ENCODE data around the gene FYN.

The FYN gene

GRCh38 chr6:111802720-111803330 lies 70.4 kb downstream of the FYN start:
- H3K27me3 ChIP-seq (ENCODE audit: control insufficient read depth, low read length), result no peaks in the 10 kb centered on the region
- no peaks in the 10 kb centered on the region for H3K79me2 ChIP-seq (ENCODE audit: control insufficient read depth, low read length)
- H3K27ac ChIP-seq (ENCODE audit: low read depth, low read length), result no peak overlapping the region
- no peak overlapping the region for H3K4me3 ChIP-seq (ENCODE audit: low read length)
- no peaks in the 10 kb centered on the region for H3K9me3 ChIP-seq (ENCODE audit: control insufficient read depth, insufficient read depth, low read length)
- no peaks in the 10 kb centered on the region for H3K4me1 ChIP-seq (ENCODE audit: control insufficient read depth, low read length)
- no peaks in the 10 kb centered on the region for H3F3A ChIP-seq (ENCODE audit: control insufficient read depth, insufficient read depth)
- TF ChIP-seq EZH2phosphoT487 (IDR thresholded peaks at IDR 0.05; ENCODE audit: borderline replicate concordance, low read length) (no peak), CTCF (IDR thresholded peaks at IDR 0.05; ENCODE audit: low read depth, low read length, poor library complexity, severe bottlenecking) (no peak)
- H3K36me3 ChIP-seq (ENCODE audit: control insufficient read depth, low read length), result no peaks in the 10 kb centered on the region
- no peaks in the 10 kb centered on the region for H4K20me1 ChIP-seq (ENCODE audit: control insufficient read depth, insufficient read depth, low read depth, low read length)
- no peaks in the 10 kb centered on the region for H3K9me2 ChIP-seq (replicated peaks; ENCODE audit: control insufficient read depth, low read length)
- no peak overlapping the region for H3K4me2 ChIP-seq (ENCODE audit: low read length)

DNA sequence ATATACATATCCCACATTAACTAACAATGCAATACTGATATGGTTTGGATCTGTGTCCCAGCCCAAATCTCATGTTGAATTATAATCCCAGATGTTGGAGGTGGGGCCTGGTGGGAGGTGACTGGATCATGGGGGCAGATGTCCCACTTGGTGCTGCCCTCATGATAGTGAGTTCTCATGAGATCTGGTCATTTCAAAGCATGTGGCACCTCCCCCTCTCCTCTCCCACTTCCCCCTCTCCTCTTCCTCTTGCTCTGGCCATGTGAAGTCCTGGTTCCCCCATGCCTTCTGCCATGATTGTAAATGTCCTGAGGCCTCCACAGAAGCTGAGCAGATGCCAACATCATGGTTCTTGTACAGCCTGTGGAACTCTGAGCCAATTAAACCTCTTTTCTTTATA lies 71.2 kb downstream of the FYN start:
- Histone ChIP-seq H3K4me1 (ENCODE audit: control insufficient read depth, low read length) (no peaks in the 10 kb centered on the region), H3K27ac (ENCODE audit: low read depth, low read length) (no peak overlapping the region), H4K20me1 (ENCODE audit: control insufficient read depth, insufficient read depth, low read depth, low read length) (no peaks in the 10 kb centered on the region), H3K4me3 (ENCODE audit: low read length) (no peak overlapping the region), H3F3A (ENCODE audit: control insufficient read depth, insufficient read depth) (no peaks in the 10 kb centered on the region), H3K9me2 (replicated peaks; ENCODE audit: control insufficient read depth, low read length) (no peaks in the 10 kb centered on the region), H3K27me3 (ENCODE audit: control insufficient read depth, low read length) (no peaks in the 10 kb centered on the region), H3K4me2 (ENCODE audit: low read length) (no peak overlapping the region), H3K36me3 (ENCODE audit: control insufficient read depth, low read length) (no peaks in the 10 kb centered on the region), H3K79me2 (ENCODE audit: control insufficient read depth, low read length) (no peaks in the 10 kb centered on the region), H3K9me3 (ENCODE audit: control insufficient read depth, insufficient read depth, low read length) (no peaks in the 10 kb centered on the region)
- TF ChIP-seq EZH2phosphoT487 (IDR thresholded peaks at IDR 0.05; ENCODE audit: borderline replicate concordance, low read length) (no peak), CTCF (IDR thresholded peaks at IDR 0.05; ENCODE audit: low read depth, low read length, poor library complexity, severe bottlenecking) (no peak)

DNA sequence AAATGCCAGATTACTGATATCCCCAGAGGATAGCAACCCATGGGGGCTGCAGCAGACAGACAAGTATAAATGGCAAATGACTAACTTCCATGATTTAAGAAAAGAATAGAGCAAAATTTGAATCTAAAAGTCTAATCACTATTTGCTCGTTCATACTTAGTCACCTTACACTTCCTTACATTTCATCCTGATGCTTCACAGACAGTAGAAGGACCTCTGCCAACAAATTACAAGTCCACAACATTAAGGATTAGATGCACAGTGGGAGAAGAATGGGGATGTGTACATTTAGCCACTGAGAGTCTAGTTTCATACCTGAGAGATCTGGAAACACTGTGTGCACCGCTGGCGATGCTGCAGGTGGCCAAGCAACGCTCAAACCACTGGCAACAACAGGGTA lies 72.4 kb downstream of the FYN start:
- TF ChIP-seq EZH2phosphoT487 (IDR thresholded peaks at IDR 0.05; ENCODE audit: borderline replicate concordance, low read length) (no peak), CTCF (IDR thresholded peaks at IDR 0.05; ENCODE audit: low read depth, low read length, poor library complexity, severe bottlenecking) (no peak)
- Histone ChIP-seq H3K4me1 (ENCODE audit: control insufficient read depth, low read length) (no peaks in the 10 kb centered on the region), H3K4me3 (ENCODE audit: low read length) (no peak overlapping the region), H3K9me3 (ENCODE audit: control insufficient read depth, insufficient read depth, low read length) (no peaks in the 10 kb centered on the region), H3K27me3 (ENCODE audit: control insufficient read depth, low read length) (no peaks in the 10 kb centered on the region), H3F3A (ENCODE audit: control insufficient read depth, insufficient read depth) (no peaks in the 10 kb centered on the region), H3K79me2 (ENCODE audit: control insufficient read depth, low read length) (no peaks in the 10 kb centered on the region), H3K9me2 (replicated peaks; ENCODE audit: control insufficient read depth, low read length) (no peaks in the 10 kb centered on the region), H3K27ac (ENCODE audit: low read depth, low read length) (no peak overlapping the region), H3K4me2 (ENCODE audit: low read length) (no peak overlapping the region), H4K20me1 (ENCODE audit: control insufficient read depth, insufficient read depth, low read depth, low read length) (no peaks in the 10 kb centered on the region), H3K36me3 (ENCODE audit: control insufficient read depth, low read length) (no peaks in the 10 kb centered on the region)

Measured in DOHH2 (cell line).